ENCODE measurements around the gene SLC24A1.
"Not testable (repeated sequence)": the region's sequence is repeated elsewhere in the genome, so short reads cannot be mapped to it uniquely, and the experiment has no call there.

SLC24A1 gene

GRCh38 chr15:65603559-65603958 is 18.2 kb upstream of the SLC24A1 start:
- no peak for DNase-seq (ENCODE audit: low spot score in 2 of 2)
- Histone ChIP-seq H3K36me3 (replicated peaks) (peaks cover 59% of the 10 kb centered on the region), H3K4me3 (no peak overlapping the region), H3K9me3 (no peaks in the 10 kb centered on the region), H3K27me3 (ENCODE audit: low read depth) (no peaks in the 10 kb centered on the region), H3K4me1 (no peaks in the 10 kb centered on the region)
- in situ Hi-C loops (cut with MboI; ENCODE audit: low sequenced_read_pairs) = no loop called here

- peak; percentile 100 for DNase-seq (ENCODE audit: low spot score in 2 of 2)
- in situ Hi-C loops (cut with MboI; ENCODE audit: low sequenced_read_pairs) = loop anchor here (10.0 kb wide), 1 partner anchor 296 kb away; no protein-coding TSS in a partner anchor
- Histone ChIP-seq H3K9me3 (no peaks in the 10 kb centered on the region), H3K36me3 (replicated peaks) (peaks cover 11% of the 10 kb centered on the region), H3K27me3 (ENCODE audit: low read depth) (no peaks in the 10 kb centered on the region), H3K4me3 (peak within 1 kb of the TSS; percentile 89), H3K4me1 (peaks cover 14% of the 10 kb centered on the region)
These were observed 10.6 kb upstream of the SLC24A1 start, which contains the start of gene INTS14 for GRCh38 chr15:65610871-65611718. TSS of gene INTS14 (minus strand) at chr15:65611131. CDS start at chr15:65607380, 3,751 bp downstream.

GRCh38 chr15:65611888-65612615 is 9.7 kb upstream of the SLC24A1 start:
- Histone ChIP-seq H3K27me3 (ENCODE audit: low read depth) (no peaks in the 10 kb centered on the region), H3K4me1 (peaks cover 14% of the 10 kb centered on the region), H3K9me3 (no peaks in the 10 kb centered on the region), H3K4me3 (peak overlapping the region; percentile 89), H3K36me3 (replicated peaks) (peaks cover 6% of the 10 kb centered on the region)
- in situ Hi-C loops (cut with MboI; ENCODE audit: low sequenced_read_pairs) = loop anchor here (10.0 kb wide), 1 partner anchor 297 kb away; no protein-coding TSS in a partner anchor
- DNase-seq (ENCODE audit: low spot score in 2 of 2) = no peak

- DNase-seq (ENCODE audit: low spot score in 2 of 2) = no peak
These were observed 9.2 kb upstream of the SLC24A1 start for GRCh38 chr15:65612616-65612946.

GRCh38 chr15:65612949-65613744 is 8.6 kb upstream of the SLC24A1 start:
- Histone ChIP-seq H3K36me3 (replicated peaks) (0 out of 2 replicates have a peak, but pooled peaks cover 3% of the 10 kb centered on the region), H3K9me3 (no peaks in the 10 kb centered on the region), H3K4me1 (peaks cover 14% of the 10 kb centered on the region), H3K27me3 (ENCODE audit: low read depth) (no peaks in the 10 kb centered on the region), H3K4me3 (no peak overlapping the region)
- in situ Hi-C loops (cut with MboI; ENCODE audit: low sequenced_read_pairs) = loop anchor here (10.0 kb wide), 1 partner anchor 298 kb away; no protein-coding TSS in a partner anchor
- DNase-seq (ENCODE audit: low spot score in 2 of 2) = no peak

More at GRCh38 chr15:65612616-65612946, 9.2 kb upstream of the SLC24A1 start:
- in situ Hi-C loops (cut with MboI; ENCODE audit: low sequenced_read_pairs) = loop anchor here (10.0 kb wide), 1 partner anchor 298 kb away; no protein-coding TSS in a partner anchor
- Histone ChIP-seq H3K4me3 (no peak overlapping the region), H3K36me3 (replicated peaks) (0 out of 2 replicates have a peak, but pooled peaks cover 3% of the 10 kb centered on the region), H3K27me3 (ENCODE audit: low read depth) (no peaks in the 10 kb centered on the region), H3K9me3 (no peaks in the 10 kb centered on the region), H3K4me1 (peaks cover 14% of the 10 kb centered on the region)

GRCh38 chr15:65615887-65616286 is 5.9 kb upstream of the SLC24A1 start:
- in situ Hi-C loops (cut with MboI; ENCODE audit: low sequenced_read_pairs) = loop anchor here (10.0 kb wide), 1 partner anchor 301 kb away; no protein-coding TSS in a partner anchor
- not testable (repeated sequence) for H3K4me1 ChIP-seq; H3K9me3 ChIP-seq; DNase-seq (ENCODE audit: low spot score in 2 of 2); H3K36me3 ChIP-seq (replicated peaks); H3K27me3 ChIP-seq (ENCODE audit: low read depth); H3K4me3 ChIP-seq

- H3K36me3 ChIP-seq (replicated peaks) = no peaks in the 10 kb centered on the region
- H3K4me1 ChIP-seq = no peaks in the 10 kb centered on the region
- no peak overlapping the region for H3K4me3 ChIP-seq
- H3K27me3 ChIP-seq (ENCODE audit: low read depth) = no peaks in the 10 kb centered on the region
- in situ Hi-C loops (cut with MboI; ENCODE audit: low sequenced_read_pairs) = loop anchor here (10.0 kb wide), 1 partner anchor 304 kb away; no protein-coding TSS in a partner anchor
- no peaks in the 10 kb centered on the region for H3K9me3 ChIP-seq
- DNase-seq (ENCODE audit: low spot score in 2 of 2) = no peak
These were observed 3.1 kb upstream of the SLC24A1 start for GRCh38 chr15:65618560-65619109.

- in situ Hi-C loops (cut with MboI; ENCODE audit: low sequenced_read_pairs) = loop anchor here (10.0 kb wide), 1 partner anchor 305 kb away; no protein-coding TSS in a partner anchor
- DNase-seq (ENCODE audit: low spot score in 2 of 2) = no peak
- no peaks in the 10 kb centered on the region for H3K27me3 ChIP-seq (ENCODE audit: low read depth)
- no peaks in the 10 kb centered on the region for H3K36me3 ChIP-seq (replicated peaks)
- no peak overlapping the region for H3K4me3 ChIP-seq
- H3K4me1 ChIP-seq = no peaks in the 10 kb centered on the region
- H3K9me3 ChIP-seq = no peaks in the 10 kb centered on the region
These were observed 2.0 kb upstream of the SLC24A1 start for GRCh38 chr15:65619626-65620290.

GRCh38 chr15:65620833-65621232 is 905 bp upstream of the SLC24A1 start:
- no peak for DNase-seq (ENCODE audit: low spot score in 2 of 2)
- Histone ChIP-seq H3K27me3 (ENCODE audit: low read depth) (no peaks in the 10 kb centered on the region), H3K36me3 (replicated peaks) (no peaks in the 10 kb centered on the region), H3K4me3 (no peak overlapping the region), H3K9me3 (no peaks in the 10 kb centered on the region), H3K4me1 (no peaks in the 10 kb centered on the region)
- in situ Hi-C loops (cut with MboI; ENCODE audit: low sequenced_read_pairs) = no loop called here

GRCh38 chr15:65623103-65623502 is 1.4 kb downstream of the SLC24A1 start:
- no peaks in the 10 kb centered on the region for H3K36me3 ChIP-seq (replicated peaks)
- no peaks in the 10 kb centered on the region for H3K27me3 ChIP-seq (ENCODE audit: low read depth)
- in situ Hi-C loops (cut with MboI; ENCODE audit: low sequenced_read_pairs) = no loop called here

GRCh38 chr15:65626856-65627255 is 5.1 kb downstream of the SLC24A1 start:
- Histone ChIP-seq H3K4me3 (no peak overlapping the region), H3K9me3 (no peaks in the 10 kb centered on the region), H3K27me3 (ENCODE audit: low read depth) (no peaks in the 10 kb centered on the region), H3K36me3 (replicated peaks) (no peaks in the 10 kb centered on the region), H3K4me1 (no peaks in the 10 kb centered on the region)
- in situ Hi-C loops (cut with MboI; ENCODE audit: low sequenced_read_pairs) = no loop called here
- DNase-seq (ENCODE audit: low spot score in 2 of 2) = no peak

More at GRCh38 chr15:65623103-65623502, 1.4 kb downstream of the SLC24A1 start:
- Histone ChIP-seq H3K9me3 (no peaks in the 10 kb centered on the region), H3K4me1 (no peaks in the 10 kb centered on the region), H3K4me3 (no peak overlapping the region)
- DNase-seq (ENCODE audit: low spot score in 2 of 2) = no peak

- DNase-seq (ENCODE audit: low spot score in 2 of 2) = no peak
- no peak overlapping the region for H3K4me3 ChIP-seq
- no peaks in the 10 kb centered on the region for H3K27me3 ChIP-seq (ENCODE audit: low read depth)
- in situ Hi-C loops (cut with MboI; ENCODE audit: low sequenced_read_pairs) = no loop called here
- no peaks in the 10 kb centered on the region for H3K4me1 ChIP-seq
- no peaks in the 10 kb centered on the region for H3K36me3 ChIP-seq (replicated peaks)
- no peaks in the 10 kb centered on the region for H3K9me3 ChIP-seq
These were observed 7.8 kb downstream of the SLC24A1 start for GRCh38 chr15:65629548-65629947.

Measured in HAP-1 (cell line).